ENCODE results near the gene NOX5. TPM values are rescaled to one million over a fixed set of nuclear protein-coding genes. Genes with fewer than 3 reads are reported as not detected.
"Not testable (repeated sequence)": the region's sequence is repeated elsewhere in the genome, so short reads cannot be mapped to it uniquely, and the experiment has no call there.

Gene NOX5
- polyA plus RNA-seq, 2 of the 4 experiments (the other 2 are of a cell fraction), result 0.19 to 0.22 TPM

- peaks cover 24% of the 10 kb centered on the region; the same call in 2 of the 3 replicates for H3K9me3 ChIP-seq
- no peak for FAIRE-seq
Measured at GRCh38 chr15:69068157-69068556, 53.7 kb downstream of the NOX5 start.

GRCh38 chr15:69069290-69069689, 54.8 kb downstream of the NOX5 start:
- CTCF ChIA-PET, result interaction anchor here (1.4 to 8.2 kb wide), 7 partner anchors 10 to 393 kb away, joined by 4 to 96 read pairs (median 11); partner anchors contain the start of gene GLCE
- H3K27ac ChIP-seq; H3K4me1 ChIP-seq; POLR2A ChIA-PET; FAIRE-seq; H3K4me2 ChIP-seq; ATAC-seq; H3K4me3 ChIP-seq; DNase-seq (ENCODE audit: low read depth in 1 of 2, low spot score in 1 of 2): not testable (repeated sequence)
- H3K9me3 ChIP-seq, result peaks cover 24% of the 10 kb centered on the region; the same call in 2 of the 3 replicates

More at GRCh38 chr15:69068157-69068556, 53.7 kb downstream of the NOX5 start:
- no peak overlapping the region for H3K4me3 ChIP-seq
- H3K4me2 ChIP-seq, result no peak overlapping the region
- DNase-seq (ENCODE audit: low read depth in 1 of 2, low spot score in 1 of 2), result no peak
- TF ChIP-seq NPAS2 (CRISPR knock-in tag; IDR thresholded peaks at IDR 0.05; ENCODE audit: borderline replicate concordance) (no peak), ZFP36 (IDR thresholded peaks at IDR 0.05; ENCODE audit: borderline replicate concordance, partially characterized antibody) (no peak), CBX2 (IDR thresholded peaks at IDR 0.05; ENCODE audit: borderline replicate concordance, low read depth) (no peak), GATA3 (IDR thresholded peaks at IDR 0.05; ENCODE audit: borderline replicate concordance) (no peak), RARB (CRISPR knock-in tag; IDR thresholded peaks at IDR 0.05) (no peak), SREBF2 (IDR thresholded peaks at IDR 0.05) (no peak), KDM1A (IDR thresholded peaks at IDR 0.05; ENCODE audit: low read depth) (no peak)
- no peak for ATAC-seq
- peaks cover 9% of the 10 kb centered on the region for H3K4me1 ChIP-seq
- ChIA-PET CTCF (interaction anchor here (1.0 to 8.2 kb wide), 15 partner anchors 8 to 395 kb away, joined by 3 to 96 read pairs (median 5); partner anchors contain the start of gene GLCE), POLR2A (no interaction called here)
- no peak overlapping the region for H3K27ac ChIP-seq
- 83% methylated on average over 3 of the region's 3 CpGs for WGBS (ENCODE audit: missing lambda C conversion rate)

GRCh38 chr15:69069996-69070395, 55.5 kb downstream of the NOX5 start:
- ATAC-seq (no peak), DNase-seq (ENCODE audit: low read depth in 1 of 2, low spot score in 1 of 2) (no peak), FAIRE-seq (no peak)
- ChIA-PET CTCF (interaction anchor here (0.5 to 8.2 kb wide), 4 partner anchors 11 to 324 kb away, joined by 3 to 96 read pairs (median 17); no protein-coding TSS in a partner anchor), POLR2A (no interaction called here)
- H3K9me3 ChIP-seq, result peaks cover 24% of the 10 kb centered on the region; the same call in 2 of the 3 replicates
- H3K4me3 ChIP-seq, result no peak overlapping the region
- TF ChIP-seq BHLHE40 (IDR thresholded peaks at IDR 0.05; ENCODE audit: low read depth, low read length), result no peak
- no peak for TF ChIP-seq NPAS2 (CRISPR knock-in tag; IDR thresholded peaks at IDR 0.05; ENCODE audit: borderline replicate concordance)
- TF ChIP-seq SMC3 (IDR thresholded peaks at IDR 0.05), result no peak
- TF ChIP-seq POLR2A (IDR thresholded peaks at IDR 0.05; ENCODE audit: low read length), result no peak
- TF ChIP-seq HMGXB4 (CRISPR knock-in tag; IDR thresholded peaks at IDR 0.05; ENCODE audit: borderline replicate concordance), result no peak
- no peak for TF ChIP-seq REST (IDR thresholded peaks at IDR 0.05)
- TF ChIP-seq CEBPB (IDR thresholded peaks at IDR 0.05), result no peak
- no peak for TF ChIP-seq HOXA7 (CRISPR knock-in tag; IDR thresholded peaks at IDR 0.05)
- no peak for TF ChIP-seq RFX5 (IDR thresholded peaks at IDR 0.05)
- TF ChIP-seq HEYL (CRISPR knock-in tag; IDR thresholded peaks at IDR 0.05), result no peak
- TF ChIP-seq USF2 (IDR thresholded peaks at IDR 0.05), result no peak
- no peak for TF ChIP-seq KDM1A (IDR thresholded peaks at IDR 0.05; ENCODE audit: low read depth)
- TF ChIP-seq FOSB (CRISPR knock-in tag; IDR thresholded peaks at IDR 0.05), result no peak
- TF ChIP-seq FOSL2 (IDR thresholded peaks at IDR 0.05), result no peak
- no peak for TF ChIP-seq FOSL2 (CRISPR knock-in tag; IDR thresholded peaks at IDR 0.05)
- no peak for TF ChIP-seq TFCP2L1 (CRISPR knock-in tag; IDR thresholded peaks at IDR 0.05)
- H3K4me2 ChIP-seq, result no peak overlapping the region
- 76% methylated on average over 7 of the region's 7 CpGs for WGBS (ENCODE audit: missing lambda C conversion rate)
- H3K27ac ChIP-seq, result no peak overlapping the region
- peaks cover 14% of the 10 kb centered on the region for H3K4me1 ChIP-seq

Data from A549 (cell line).